Gastroesophageal sphincter (tissue), 4 donors: Measurements from ENCODE around the gene NFATC2. TPM values are rescaled to one million over a fixed set of nuclear protein-coding genes. Genes with fewer than 3 reads are reported as not detected.

ENCODE experiments used
- ATAC-seq: fragments of 150-250 bp; one replicate; pipeline ENCODE4 v1.9.1; 2016; ENCODE audit warnings: mild to moderate bottlenecking, moderate library complexity
- H3K27ac ChIP-seq, 4 donors: fragments of 200-600 bp; sonication (generic) in 3 of 4; 1 replicate in 3 of 4; 2 replicates in 1 of 4; pipeline ENCODE4 v1.5.1; 2016 to 2019
- H3K27me3 ChIP-seq: fragments of 200-600 bp; sonication (generic); one replicate; pipeline ENCODE4 v1.5.1; 2019
- H3K36me3 ChIP-seq, 2 donors: fragments of 200-600 bp; sonication (generic); one replicate each; pipeline ENCODE4 v1.5.1; 2019; ENCODE audit warnings: control low read depth in 1 of 2
- H3K4me1 ChIP-seq, 3 donors: fragments of 200-600 bp; sonication (generic); 1 replicate in 2 of 3; 2 replicates in 1 of 3; pipeline ENCODE4 v1.5.1; 2016 to 2019; ENCODE audit warnings: control low read depth in 2 of 3
- H3K4me3 ChIP-seq, 2 donors: fragments of 200-600 bp; sonication (generic); one replicate each; pipeline ENCODE4 v1.5.1; 2019; ENCODE audit warnings: mild to moderate bottlenecking in 1 of 2, moderate library complexity in 1 of 2
- H3K9me3 ChIP-seq, 3 donors: fragments of 200-600 bp; sonication (generic); one replicate each; pipeline ENCODE4 v1.5.1; 2017 to 2019; ENCODE audit warnings: control low read depth in 2 of 3
- CTCF ChIP-seq, 4 experiments: fragments of 200-600 bp in 2 of 4; fragments of 450-650 bp in 2 of 4; sonication (generic) in 1 of 4; IDR thresholded peaks; one replicate each; pipeline ENCODE4 v1.5.1; 2017 to 2019; ENCODE audit warnings: antibody characterized with exemption in 4 of 4, mild to moderate bottlenecking in 2 of 4, moderate library complexity in 2 of 4
- EP300 ChIP-seq: sonication (generic); formaldehyde crosslinking; IDR thresholded peaks from one replicate; pipeline ENCODE4 v1.6.1; 2017; ENCODE audit warnings: antibody characterized with exemption, mild to moderate bottlenecking
- POLR2A ChIP-seq, 2 donors: fragments of 450-650 bp; IDR thresholded peaks; one replicate each; pipeline ENCODE4 v1.6.1; 2017; ENCODE audit warnings: antibody characterized with exemption in 2 of 2, mild to moderate bottlenecking in 2 of 2, moderate library complexity in 1 of 2
- POLR2AphosphoS5 ChIP-seq: sonication (generic); formaldehyde crosslinking; IDR thresholded peaks from one replicate; pipeline ENCODE4 v1.6.1; 2017; ENCODE audit warnings: antibody characterized with exemption
- WGBS, 2 donors: methylation state at CpG; one replicate each; pipeline ENCODE4 v1.1.5; 2018; ENCODE audit warnings: low coverage in 1 of 2; 5-methylcytosine and 5-hydroxymethylcytosine counted together
- total RNA-seq, 4 donors: library from RNA; depleted of rRNA; stranded (reverse); fragments of >200 nt; gene quantifications; one replicate each; pipeline ENCODE4 v1.1.0, GENCODE V29; 2016

NFATC2 gene
- total RNA-seq, 4 donors from 2014 or later = 4.4 to 20.2 (median 9.0) TPM

DNA sequence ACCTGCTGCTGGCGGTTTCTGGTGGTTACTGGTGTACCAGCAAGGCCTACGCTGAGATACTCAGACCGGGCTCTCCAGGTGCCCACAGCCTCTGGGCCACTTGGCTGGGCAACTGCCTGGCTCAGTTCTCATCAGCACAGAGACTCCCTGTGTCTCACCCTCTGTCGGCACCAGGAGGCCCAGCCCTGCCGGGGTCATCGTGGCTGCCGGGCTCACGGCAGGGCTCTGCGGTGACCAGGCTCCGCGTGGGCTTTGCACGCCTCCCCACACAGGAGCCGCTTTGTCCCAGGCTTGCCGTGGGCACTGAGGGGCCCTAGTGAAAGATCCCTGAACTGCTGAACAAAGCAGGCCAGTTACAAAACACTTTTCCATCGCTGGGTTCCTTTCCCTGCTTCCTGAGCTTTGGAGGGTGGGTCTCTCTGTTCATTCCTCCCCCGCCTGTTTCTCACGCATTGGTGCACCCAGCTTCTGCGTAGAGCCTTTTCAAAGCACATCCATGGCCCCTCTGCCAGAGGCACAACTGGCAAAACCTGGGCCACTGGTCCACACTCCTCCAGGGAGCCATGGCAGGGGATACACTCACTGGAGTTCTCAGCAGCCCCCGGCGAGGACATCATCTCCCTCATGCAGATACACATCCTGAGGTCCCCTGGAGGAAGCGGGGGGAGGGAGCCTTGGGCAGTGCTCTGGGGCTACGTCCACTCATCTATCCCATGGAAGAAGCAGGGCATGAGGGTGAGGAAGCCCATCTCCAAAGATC is 117.0 kb downstream of the NFATC2 start:
- H3K27me3 ChIP-seq = no peaks in the 10 kb centered on the region
- WGBS, 2 donors = 91 to 100% methylated on average over 1 to 6 of the region's 22 CpGs
- no peaks in the 10 kb centered on the region for H3K36me3 ChIP-seq
- no peak overlapping the region for H3K4me3 ChIP-seq
- H3K27ac ChIP-seq = peak overlapping the region in 1 of 4 donors; percentile 26
- H3K9me3 ChIP-seq = no peaks in the 10 kb centered on the region
- H3K4me1 ChIP-seq = peaks cover 0 to 21% (median 3%) of the 10 kb centered on the region in 3 donors
- no peak for TF ChIP-seq POLR2A (IDR thresholded peaks at IDR 0.05)
- no peak for TF ChIP-seq EP300
- no peak for TF ChIP-seq CTCF (IDR thresholded peaks at IDR 0.05)
- TF ChIP-seq POLR2AphosphoS5 = no peak
- no peak for ATAC-seq

- TF ChIP-seq CTCF (IDR thresholded peaks at IDR 0.05) (no peak), POLR2A (IDR thresholded peaks at IDR 0.05) (no peak), POLR2AphosphoS5 (no peak), EP300 (no peak)
- Histone ChIP-seq H3K4me3 (no peak overlapping the region), H3K27ac (peak overlapping the region in 1 of 4 donors; percentile 16), H3K36me3 (no peaks in the 10 kb centered on the region), H3K27me3 (no peaks in the 10 kb centered on the region), H3K4me1 (peaks cover 0 to 29% (median 3%) of the 10 kb centered on the region in 3 donors), H3K9me3 (no peaks in the 10 kb centered on the region)
- no peak for ATAC-seq
- WGBS, 2 donors = 73 to 90% methylated on average over 2 to 12 of the region's 15 CpGs
These were observed 118.0 kb downstream of the NFATC2 start for GRCh38 chr20:51424270-51425117.

GRCh38 chr20:51423810-51424209 is 118.7 kb downstream of the NFATC2 start:
- TF ChIP-seq POLR2A (IDR thresholded peaks at IDR 0.05) = no peak
- no peak for TF ChIP-seq CTCF (IDR thresholded peaks at IDR 0.05)
- TF ChIP-seq POLR2AphosphoS5 = no peak
- 40 to 82% methylated on average over 1 to 5 of the region's 7 CpGs for WGBS, 2 donors

DNA sequence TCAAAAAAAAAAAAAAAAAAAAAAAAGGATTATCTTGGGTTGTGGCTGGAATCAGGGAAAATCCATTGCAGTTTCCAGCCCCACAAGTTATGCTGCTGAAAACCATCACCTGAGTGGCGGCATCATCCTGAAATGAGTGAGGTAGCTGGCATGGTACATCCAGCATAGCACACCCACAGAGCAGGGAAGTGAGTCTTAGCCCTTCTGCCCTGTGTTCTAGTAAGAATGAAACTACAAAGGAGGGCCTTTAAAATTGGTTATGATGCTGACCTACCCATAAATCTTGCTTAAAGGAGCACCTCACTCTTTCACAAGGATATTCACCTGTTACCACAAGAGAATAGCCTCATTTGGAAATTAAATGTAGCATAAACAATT is 119.2 kb downstream of the NFATC2 start:
- H3K27ac ChIP-seq = no peak overlapping the region
- no peak for TF ChIP-seq CTCF (IDR thresholded peaks at IDR 0.05)
- no peak for TF ChIP-seq POLR2A (IDR thresholded peaks at IDR 0.05)
- TF ChIP-seq POLR2AphosphoS5 = no peak
- no peak for TF ChIP-seq EP300

More at GRCh38 chr20:51423810-51424209, 118.7 kb downstream of the NFATC2 start:
- no peak for ATAC-seq
- Histone ChIP-seq H3K4me1 (peaks cover 0 to 24% (median 3%) of the 10 kb centered on the region in 3 donors), H3K9me3 (no peaks in the 10 kb centered on the region), H3K36me3 (no peaks in the 10 kb centered on the region), H3K4me3 (no peak overlapping the region), H3K27me3 (no peaks in the 10 kb centered on the region), H3K27ac (peak overlapping the region in 1 of 4 donors; percentile 16)

More for the DNA sequence above, 119.2 kb downstream of the NFATC2 start:
- Histone ChIP-seq H3K36me3 (no peaks in the 10 kb centered on the region), H3K9me3 (no peaks in the 10 kb centered on the region), H3K4me3 (no peak overlapping the region), H3K27me3 (no peaks in the 10 kb centered on the region), H3K4me1 (peaks cover 0 to 19% (median 3%) of the 10 kb centered on the region in 3 donors)
- 88 to 90% methylated on average over 1 of the region's 1 CpG for WGBS, 2 donors
- no peak for ATAC-seq
